Activated gamma-delta T cell treated with Interleukin-2 at 50 U/mL for 16 hours (primary cell): Measurements from ENCODE around the gene IGSF21.

ENCODE experiments used
- DNase-seq: peaks from one replicate; pipeline ENCODE4 v3.0.0-alpha.2; 2020

IGSF21 gene

DNA sequence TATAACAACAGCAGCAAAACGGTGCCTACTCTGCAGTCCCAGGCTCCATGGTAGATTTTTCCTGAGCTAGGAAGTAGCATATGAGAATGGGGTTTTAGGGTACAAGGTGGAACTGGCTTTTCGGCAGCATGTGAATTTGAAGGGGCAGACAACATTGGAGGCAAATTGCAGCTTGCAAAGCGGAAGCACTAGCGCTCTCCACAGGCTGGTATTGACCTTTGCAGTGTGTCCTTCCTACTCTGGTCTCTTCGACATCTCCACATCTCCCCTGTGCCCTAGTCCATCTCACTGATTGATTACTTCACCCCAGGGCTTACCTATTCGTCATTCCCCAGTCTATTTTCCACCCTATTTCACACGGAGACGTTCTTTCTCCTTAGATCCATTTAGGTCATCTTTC lies 13.0 kb downstream of the IGSF21 start:
- DNase-seq = no peak

DNA sequence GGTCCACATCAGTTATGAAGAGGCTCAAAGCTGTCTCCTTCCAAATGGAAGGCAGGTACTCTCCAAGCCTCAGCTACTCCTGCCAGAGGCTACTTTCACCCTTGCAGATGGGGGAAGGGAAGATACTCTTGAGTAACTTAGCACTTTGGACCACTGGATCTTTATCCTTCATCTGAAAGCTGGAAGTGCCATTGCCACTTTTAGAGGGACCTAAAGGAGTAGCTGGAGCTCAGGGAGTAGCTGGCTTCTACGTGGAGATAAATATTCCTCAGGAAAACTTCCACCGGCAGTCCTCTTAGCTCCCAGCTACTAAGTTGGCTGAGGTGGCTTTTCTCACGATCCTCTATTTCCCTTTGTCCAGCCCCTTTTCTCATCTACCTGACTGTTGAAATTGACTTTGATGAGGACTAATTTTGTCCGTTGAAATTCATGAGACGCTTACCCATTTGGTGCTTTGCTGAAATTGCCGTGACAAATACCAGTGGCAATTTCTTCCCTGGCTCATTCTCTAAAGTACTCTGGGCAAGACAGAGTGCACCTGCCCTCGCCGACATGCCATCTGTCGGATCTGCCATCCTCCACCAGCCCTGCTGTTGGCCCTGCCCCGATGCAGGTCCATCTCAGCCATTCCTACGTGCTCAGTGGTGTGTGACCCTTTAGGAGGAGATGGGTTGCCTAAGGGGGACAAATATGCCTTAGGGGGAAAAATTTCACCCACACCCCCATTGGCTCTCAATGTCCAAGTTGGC lies 13.6 kb downstream of the IGSF21 start:
- DNase-seq = no peak

DNA sequence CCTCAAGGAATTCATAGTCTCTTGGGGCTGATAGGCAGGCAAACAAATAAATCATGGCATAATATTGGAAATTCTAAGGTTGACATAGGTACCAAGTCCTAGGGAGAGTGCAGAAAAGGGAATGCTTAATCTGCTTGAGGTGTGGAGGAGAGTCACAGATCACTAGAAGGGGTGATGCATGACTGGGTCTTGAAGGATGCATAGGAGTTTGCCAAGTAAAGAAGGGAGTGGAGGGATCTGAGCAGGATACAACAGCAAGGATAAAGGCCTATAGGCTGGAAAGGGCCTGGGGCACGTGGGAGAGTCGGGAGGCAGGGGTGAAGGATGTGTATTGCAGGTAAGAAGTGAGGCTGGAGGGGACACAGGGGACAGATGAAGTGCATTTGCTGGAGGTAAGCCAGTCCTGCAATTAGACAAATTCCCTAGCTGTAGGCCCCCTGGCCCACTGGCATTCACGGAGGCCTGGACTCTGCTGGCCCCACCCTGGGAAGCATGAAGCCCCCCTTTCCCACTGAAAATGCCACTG lies 15.9 kb downstream of the IGSF21 start:
- no peak for DNase-seq

DNA sequence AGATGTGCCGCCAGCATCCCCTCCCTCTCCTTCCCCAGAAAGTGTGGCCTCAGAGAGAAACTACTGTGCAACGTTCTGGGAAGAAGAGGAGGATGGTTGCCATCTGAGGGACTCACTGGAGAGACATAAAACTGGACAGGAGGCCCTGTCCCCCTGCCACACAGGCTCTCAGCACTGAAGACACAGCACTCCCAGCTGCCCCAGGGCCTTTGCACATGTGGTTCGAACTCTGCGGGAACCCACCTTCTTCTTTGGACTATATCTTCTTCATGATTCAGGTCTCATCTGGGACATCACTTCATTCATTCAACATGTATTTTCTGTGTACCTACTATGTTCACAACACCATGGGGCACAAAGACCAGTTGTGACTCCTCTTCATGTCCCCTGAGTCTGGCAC lies 17.4 kb downstream of the IGSF21 start:
- no peak for DNase-seq

DNA sequence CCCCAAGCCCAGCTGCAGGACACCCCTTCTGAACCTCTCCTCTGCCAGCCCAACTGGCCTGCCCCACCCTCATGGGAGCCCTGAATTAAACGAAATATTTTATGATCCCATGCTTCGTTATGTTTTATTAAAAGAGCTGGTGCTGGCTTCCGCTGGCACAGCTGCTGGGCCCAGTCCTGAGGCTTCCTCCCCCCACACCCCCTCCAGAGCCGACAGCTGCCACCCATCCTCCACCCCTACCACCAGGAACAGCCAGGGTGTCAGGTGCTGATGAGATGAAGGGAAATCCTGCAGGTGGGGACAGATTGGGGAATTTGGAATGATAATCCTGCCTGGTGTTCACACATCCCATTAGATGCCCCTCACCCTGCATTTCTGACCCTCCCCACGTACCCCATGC lies 19.0 kb downstream of the IGSF21 start:
- no peak for DNase-seq

DNA sequence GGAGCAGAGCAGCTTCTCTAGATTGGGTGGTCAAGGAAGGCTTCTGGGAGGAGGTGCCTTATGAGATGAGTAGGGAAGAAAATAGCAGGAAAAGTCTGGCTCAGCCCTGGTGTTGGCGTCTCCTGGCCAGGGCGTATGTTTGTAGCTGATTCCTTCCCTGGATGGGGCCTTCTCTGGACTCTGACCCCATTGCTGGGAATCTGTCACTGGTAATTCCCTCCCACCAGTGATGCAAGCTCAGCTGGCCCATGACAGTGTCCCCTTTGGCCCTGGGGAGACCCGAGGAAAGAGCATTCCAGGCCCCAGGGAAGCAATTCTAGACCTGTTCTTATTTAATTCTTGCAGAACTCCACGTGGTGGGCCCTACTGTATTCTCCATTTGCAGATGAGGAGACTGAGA lies 20.7 kb downstream of the IGSF21 start:
- no peak for DNase-seq

DNA sequence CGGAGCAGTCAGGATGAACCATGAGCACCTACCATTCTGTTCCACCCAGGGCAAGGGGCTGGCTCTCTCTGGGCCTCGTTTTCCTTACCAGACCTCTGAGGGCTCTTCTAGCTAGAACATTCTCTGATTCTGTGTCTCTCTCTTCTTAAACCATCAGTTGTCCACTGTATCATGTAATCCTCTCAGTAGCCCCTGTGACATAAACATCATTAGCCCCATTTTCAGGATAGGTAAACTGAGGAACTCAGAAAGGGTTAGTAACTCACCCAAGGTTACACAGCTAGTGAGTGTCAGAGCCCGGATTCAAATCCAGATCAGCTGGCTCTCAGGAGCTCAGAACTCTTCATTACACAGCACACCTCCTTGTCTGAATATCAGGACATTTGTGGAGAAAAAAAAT lies 22.8 kb downstream of the IGSF21 start:
- DNase-seq = no peak

DNA sequence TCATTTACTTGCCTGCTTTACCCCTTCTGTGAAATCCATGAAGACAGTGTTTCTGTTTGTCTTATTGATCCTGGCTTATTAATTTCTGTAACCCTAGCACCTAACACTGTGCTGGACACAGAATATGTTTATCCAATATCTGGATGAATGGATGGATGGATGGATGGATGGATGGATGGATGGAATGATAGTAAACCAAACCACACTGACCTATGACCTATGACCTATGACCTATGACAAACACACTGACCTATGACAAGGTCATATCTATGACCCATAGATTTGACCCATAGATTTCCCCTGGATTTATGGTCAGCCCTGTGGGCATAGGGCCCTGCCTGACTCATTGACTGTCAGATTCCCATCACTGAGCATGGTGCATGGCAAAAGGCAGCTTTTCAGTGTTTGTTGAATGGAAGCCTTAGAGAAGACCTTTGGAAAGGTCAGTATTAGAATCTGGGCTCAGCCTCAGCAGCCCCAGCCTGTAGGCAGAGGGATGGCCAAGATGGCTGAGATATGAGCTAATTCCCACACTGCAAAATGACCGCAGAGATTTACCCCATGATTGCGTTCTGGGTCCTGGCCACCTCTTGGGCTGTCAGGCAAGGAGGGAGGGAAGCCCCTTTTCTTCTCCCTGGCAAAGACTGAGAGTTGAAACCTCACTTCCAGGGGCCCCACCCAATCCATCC lies 24.6 kb downstream of the IGSF21 start:
- DNase-seq = no peak

DNA sequence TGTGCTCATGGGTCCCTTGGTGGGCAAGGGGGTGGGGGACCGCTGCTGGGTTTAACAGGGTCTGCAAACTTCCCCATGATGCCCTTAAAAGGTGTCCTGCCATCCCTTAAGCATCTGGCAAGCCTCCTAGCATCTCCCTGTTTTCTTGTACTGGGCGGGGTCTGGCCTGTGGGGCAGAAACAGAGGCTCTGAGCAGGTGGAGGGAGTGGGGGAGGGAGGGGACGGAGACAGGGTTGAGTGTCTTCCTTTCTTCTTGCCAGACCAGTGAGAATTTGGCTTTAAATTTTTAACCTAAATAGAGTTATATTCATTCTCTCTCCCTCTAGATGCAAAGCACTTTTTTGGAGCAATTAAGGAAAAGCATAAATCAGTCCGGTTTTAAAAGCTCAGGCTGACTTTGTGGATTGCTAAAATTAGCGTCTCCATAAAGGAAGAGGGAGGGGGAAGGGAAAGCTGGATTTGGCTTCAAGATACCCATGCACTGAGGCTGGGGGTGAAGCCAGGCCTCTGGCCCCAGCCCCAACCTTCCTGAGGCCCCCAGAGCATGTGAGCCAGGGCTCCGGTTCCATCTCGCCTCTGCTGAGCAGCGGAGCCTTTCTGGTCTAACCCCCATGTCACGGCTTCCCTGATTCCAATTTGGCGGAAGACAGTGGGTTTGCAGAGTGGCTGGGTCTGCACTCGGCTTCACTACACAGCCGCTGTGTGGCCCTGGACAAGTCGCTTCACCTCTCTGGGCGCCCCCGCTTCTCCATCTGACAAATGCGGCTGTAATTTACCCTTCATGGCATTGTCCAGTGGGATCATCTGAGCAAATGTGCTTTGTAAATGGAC lies 25.3 kb downstream of the IGSF21 start:
- no peak for DNase-seq

DNA sequence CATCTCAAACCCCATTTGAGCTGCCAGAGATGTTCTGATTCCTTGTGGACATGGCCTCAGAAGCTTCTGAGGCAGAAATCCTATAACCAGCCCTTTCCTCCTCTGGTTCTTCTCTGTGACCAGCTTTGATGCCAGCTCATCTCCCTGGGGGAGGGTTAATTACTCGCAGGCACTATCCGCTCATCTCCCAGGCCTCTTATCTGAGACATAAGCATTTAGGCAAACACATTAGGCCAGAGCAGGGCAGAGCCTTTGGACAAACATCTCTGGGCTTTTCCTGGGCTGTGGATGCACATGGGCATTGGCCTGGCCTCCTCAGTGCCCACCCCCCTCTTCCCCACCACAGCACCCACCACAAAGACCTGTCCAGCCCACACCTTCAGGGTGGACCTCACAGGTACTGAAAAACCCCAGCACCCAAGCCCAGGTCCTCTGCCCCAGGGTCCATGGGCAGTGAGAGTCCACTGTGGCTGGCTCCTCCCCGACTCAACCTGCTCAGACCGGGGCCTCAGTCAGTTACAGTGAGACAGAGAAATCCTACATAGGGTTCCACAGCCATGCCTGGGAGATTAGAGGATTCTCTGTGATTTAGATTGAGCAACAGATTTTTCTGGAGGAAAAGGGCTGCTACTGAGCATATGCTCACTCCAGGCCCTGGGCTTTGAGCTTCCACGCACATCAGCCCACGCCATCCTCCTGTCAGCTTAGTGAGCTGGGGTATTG lies 26.9 kb downstream of the IGSF21 start:
- DNase-seq = no peak

DNA sequence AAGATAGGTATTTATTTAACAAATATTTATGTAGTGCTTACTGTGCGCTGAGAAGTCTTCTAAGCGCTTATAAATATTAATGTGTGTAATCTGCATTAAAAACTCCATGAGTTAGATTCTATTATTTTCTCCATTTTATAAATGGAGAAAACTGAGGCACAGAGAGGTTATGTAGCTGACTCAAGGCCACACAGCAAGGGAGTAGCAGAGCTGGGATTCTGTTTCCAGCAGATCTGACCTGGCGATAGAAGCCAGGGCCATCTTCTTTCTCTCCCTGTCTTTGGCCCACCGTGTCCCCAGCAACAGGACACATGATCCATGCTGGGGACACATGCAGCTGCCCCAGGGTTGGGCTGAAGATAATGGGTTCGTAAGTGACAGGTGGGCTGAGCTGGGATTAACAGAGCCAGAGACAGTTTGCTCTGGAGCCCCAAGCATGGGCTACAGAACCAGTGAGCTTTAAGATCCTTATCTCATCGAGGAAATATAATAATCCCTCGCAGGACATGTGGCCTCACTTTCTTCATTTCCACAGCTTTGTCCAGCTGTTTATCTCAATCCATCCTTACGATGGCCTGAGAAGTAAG lies 30.3 kb downstream of the IGSF21 start:
- DNase-seq = no peak

DNA sequence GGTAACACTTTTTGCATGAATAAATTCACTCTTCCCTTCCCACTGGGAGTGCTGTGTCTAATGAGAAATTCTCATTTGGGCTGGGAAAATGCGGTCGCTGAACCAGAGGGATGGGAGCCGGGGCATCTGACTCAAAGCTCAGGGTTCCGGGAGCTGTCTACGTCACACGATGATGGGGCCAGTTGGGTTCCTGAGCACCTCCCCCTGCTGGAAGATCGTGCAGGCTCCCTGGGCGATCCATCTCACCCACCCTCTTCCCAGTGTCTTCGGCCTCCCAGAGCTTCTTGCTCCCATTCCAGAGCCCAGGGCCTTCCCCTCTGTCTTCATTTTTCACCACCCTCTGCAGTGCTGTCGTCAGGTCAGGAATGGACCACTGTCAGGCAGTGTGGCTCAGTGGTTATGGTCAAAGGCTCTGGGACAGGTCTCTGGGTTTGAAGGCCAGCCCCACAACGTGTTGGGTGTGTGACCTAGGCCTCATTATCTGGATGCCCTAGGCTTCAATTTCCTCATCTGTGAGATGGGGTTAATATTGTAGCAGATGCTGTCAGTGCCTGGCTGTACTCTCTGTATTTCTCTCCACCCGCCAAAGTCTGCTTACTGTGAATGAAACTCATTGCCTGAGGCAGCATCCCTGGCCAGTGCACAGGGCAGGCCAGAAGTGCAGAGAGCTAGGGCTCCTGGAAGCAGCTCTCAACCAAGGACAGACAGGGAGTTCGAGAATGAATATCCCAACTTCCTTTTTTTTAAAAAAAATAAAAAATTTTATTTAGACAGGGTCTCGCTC lies 31.8 kb downstream of the IGSF21 start:
- DNase-seq = no peak

DNA sequence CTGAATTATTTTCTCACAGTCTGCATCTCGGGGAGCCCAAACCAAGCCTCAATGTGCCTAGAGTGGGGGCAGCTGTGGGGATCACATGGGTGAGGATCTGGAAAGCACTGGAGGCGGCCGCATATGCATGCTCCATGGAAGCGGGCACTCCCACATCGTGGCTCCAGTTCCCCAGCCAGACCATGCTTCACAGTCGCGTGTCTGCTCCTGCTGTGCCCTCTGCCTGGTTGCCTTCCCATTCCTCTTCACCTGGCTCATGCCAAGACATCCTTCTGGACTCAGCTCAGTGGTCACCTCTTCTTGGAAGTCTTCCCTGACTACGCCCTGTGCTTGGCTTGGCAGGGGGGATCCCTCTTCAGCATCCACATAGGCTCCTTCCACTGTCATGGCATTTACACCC lies 32.8 kb downstream of the IGSF21 start:
- DNase-seq = no peak

DNA sequence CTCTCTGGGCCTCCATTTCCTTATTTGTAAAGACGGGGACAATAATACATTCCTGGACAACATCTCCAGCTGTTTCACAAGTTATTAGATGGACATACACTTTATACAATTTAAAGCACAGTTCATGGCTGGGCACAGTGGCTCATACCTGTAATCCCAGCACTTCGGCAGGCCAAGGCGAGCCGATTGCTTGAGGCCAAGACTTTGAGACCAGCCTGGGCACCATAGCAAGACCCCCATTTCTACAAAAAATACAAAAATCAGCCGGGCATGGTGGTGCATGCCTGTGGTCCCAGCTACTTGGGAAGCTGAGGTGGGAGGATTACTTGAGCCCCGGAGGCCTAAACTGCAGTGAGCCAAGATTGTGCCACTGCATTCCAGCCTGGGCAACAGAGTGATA lies 34.1 kb downstream of the IGSF21 start:
- no peak for DNase-seq

DNA sequence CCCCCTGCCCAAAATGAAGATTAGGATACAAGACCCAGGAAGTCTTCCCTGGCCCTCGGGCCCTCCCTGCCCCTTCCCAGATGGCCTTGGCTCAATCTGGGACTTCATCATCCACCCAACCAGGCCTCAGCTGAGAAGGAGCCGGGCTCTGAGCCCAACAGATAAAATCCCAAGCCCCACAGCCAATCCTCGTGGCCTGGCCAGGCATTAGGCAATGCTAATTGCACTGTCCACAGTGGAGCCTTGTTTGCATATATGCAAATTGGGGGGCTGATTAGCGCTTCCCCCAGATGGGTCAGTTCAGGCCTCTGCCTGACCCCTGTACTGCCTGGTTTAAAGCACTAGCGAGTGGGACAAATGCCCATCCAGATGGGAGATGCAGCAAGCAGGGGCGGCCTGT lies 34.9 kb downstream of the IGSF21 start:
- DNase-seq = no peak

DNA sequence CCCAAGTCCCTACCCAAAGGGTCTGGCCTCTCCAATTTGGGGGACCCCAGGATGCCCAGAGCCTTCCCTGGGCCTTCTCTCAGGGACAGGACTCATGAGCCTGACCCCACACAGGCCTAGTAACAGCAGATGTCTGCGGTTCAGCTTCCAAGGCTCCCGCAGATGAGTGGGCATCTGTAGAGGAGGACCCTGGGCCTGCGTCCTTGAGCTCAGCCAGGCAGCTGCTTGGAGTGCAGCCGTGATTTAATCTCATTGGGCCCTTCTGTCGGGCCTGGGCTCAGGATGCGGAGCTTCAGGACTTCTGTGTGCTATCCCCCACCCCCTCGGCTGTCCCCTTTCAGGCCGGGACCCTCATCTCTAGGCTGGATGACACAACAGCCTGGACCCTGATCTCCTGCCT lies 35.4 kb downstream of the IGSF21 start:
- no peak for DNase-seq

DNA sequence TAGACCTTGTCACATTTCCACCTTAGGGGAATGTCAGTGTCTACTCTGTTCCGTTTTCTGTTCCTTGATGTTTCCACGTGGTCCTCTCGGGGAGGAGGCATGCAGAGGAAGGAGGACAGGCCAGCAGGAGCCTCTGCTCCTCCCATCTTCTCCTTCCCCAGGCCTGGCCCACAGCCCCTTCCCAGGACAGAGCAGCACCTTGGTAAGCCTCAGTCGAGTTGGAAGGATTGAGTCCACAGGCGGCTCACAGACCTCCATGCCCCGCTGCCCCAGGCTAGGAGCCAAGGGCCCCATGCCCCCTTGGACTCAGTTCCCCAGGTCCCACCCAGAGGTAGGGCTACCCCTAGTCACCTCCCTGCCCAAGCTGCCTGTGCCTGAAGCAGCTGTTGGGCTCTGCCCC lies 36.5 kb downstream of the IGSF21 start:
- no peak for DNase-seq

DNA sequence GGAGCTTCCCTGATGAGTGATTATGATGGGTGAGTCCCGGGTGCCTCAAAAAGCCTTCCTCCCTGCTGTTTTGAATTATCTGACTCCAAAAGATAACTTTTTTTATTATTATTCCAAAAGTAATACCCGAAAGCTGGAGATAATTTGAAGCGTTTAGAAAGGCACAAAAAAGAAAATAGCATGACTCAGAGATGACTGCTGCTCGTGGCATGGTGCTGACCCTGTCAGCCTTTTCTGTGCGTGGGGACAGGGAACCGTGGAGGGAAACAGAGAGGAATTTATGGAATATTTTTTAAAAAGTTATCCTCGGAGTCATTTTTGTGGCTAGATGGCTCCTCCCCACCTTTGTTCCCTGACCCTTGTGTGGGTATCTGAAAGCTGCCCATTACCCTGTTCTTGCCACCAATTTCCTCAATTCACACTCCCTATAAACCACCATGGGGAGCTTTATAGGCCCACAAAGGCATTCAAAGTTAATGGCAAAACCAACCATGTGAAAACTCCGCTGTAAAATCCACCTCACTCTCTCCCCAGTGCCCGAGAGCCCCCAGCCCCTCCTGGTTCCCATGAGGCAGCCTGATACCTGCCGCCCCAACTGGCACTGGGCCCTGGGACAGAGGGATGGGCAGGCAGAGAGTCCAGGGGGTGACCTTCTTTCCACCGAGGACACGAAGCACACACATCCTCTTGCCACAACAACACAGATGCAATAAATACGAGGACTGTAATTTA lies 37.5 kb downstream of the IGSF21 start:
- no peak for DNase-seq

DNA sequence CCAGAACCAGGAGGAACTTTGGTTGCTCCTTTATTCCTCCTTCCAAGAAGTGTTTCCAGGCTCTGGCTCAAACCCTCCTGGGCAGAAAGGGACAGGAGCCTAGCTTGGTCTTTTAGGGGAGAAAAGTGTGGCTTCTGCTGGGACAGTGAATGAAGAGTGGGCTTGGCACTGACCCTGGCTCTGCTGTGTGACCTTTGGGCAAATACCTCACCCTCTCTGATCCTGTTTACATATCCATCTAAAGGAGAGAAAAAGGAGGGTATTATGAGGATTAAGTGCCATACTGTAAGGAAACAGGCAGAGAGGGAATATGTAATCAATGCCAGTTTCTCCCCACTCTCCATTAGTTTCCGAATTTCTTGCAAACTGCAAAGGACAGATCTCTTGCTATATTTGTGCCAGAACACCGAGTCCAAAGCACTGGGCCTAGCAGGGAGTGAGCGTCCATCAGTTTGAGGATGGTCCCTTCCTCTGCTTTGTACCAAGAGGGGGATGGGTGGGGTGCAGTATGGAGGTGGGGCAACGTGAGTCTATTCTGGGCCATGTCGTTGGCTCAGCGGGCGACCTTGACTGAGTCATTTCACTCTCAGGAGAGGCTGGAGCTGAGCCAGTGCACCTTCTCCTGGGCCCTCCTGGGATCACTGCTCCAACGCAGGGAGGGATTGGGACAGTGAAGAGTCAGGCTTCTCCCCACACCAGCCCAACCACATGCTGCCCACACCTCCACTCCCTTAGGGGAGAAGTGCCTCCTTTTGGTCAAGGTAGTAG lies 38.4 kb downstream of the IGSF21 start:
- no peak for DNase-seq

DNA sequence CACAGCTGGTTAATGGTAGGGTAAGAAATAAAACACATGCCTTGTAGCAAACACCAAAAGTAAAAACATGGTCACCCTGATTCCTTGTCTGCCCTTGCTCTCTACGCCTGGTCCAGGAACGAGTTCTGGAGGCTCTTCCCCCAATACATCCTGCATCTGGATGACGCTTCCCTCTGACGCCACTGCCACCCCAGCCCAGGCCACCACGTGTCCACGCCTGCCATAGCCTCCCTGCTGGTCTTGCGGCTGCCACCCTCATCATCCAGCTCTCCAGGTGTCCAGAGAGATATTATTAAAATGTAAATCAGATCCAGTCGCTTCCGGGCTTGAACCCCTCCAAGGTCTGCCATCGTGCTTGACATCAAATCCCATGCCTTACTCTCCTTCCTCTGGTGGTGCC lies 39.3 kb downstream of the IGSF21 start:
- DNase-seq = no peak
